ENCODE measurements around the gene TINAG.

GRCh38 chr6:54426995-54427394, 118.8 kb downstream of the TINAG start:
- TF ChIP-seq CTCF (IDR thresholded peaks at IDR 0.05) (no peak), POLR2AphosphoS5 (IDR thresholded peaks at IDR 0.05) (no peak)

Measured in suprapubic skin (tissue), 3 donors.